Hepatocyte (in vitro differentiated cells): ENCODE results near the gene SSTR3. TPM values are rescaled to one million over a fixed set of nuclear protein-coding genes. Genes with fewer than 3 reads are reported as not detected.

ENCODE experiments used
- DNase-seq: peaks from one replicate; pipeline ENCODE4 v3.0.0-alpha.2; 2016; ENCODE audit warnings: low spot score
- H2AFZ ChIP-seq: fragments of 200-600 bp; sonication (generic); 2 replicates; pipeline ENCODE4 v1.6.0; 2016; ENCODE audit warnings: antibody characterized with exemption, mild to moderate bottlenecking
- H3K27ac ChIP-seq: fragments of 200-600 bp; sonication (generic); 2 replicates; pipeline ENCODE4 v1.5.1; 2016; ENCODE audit warnings: mild to moderate bottlenecking
- H3K27me3 ChIP-seq: fragments of 200-600 bp; sonication (generic); 2 replicates; pipeline ENCODE4 v1.6.1; 2016
- H3K36me3 ChIP-seq: fragments of 200-600 bp; sonication (generic); replicated peaks from 2 replicates; pipeline ENCODE4 v1.5.1; 2016; ENCODE audit warnings: low read depth; ENCODE audit not compliant: insufficient read depth
- H3K4me1 ChIP-seq: fragments of 200-600 bp; sonication (generic); 2 replicates; pipeline ENCODE4 v1.5.1; 2016; ENCODE audit warnings: mild to moderate bottlenecking, moderate library complexity; ENCODE audit not compliant: insufficient read depth
- H3K4me2 ChIP-seq: fragments of 200-600 bp; sonication (generic); 2 replicates; pipeline ENCODE4 v1.6.0; 2016
- H3K4me3 ChIP-seq: fragments of 200-600 bp; sonication (generic); 2 replicates; pipeline ENCODE4 v1.5.1; 2016; ENCODE audit warnings: mild to moderate bottlenecking
- H3K79me2 ChIP-seq: fragments of 200-600 bp; sonication (generic); 2 replicates; pipeline ENCODE4 v1.6.0; 2017; ENCODE audit warnings: mild to moderate bottlenecking
- H3K9me2 ChIP-seq: fragments of 200-600 bp; sonication (generic); replicated peaks from 2 replicates; pipeline ENCODE4 v1.6.0; 2017; ENCODE audit warnings: mild to moderate bottlenecking; ENCODE audit not compliant: insufficient read depth
- H3K9me3 ChIP-seq: fragments of 200-600 bp; sonication (generic); 2 replicates; pipeline ENCODE4 v1.5.1; 2016; ENCODE audit warnings: low read depth, mild to moderate bottlenecking
- H4K20me1 ChIP-seq: fragments of 200-600 bp; sonication (generic); 2 replicates; pipeline ENCODE4 v1.6.0; 2016; ENCODE audit warnings: mild to moderate bottlenecking; ENCODE audit not compliant: insufficient read depth, poor library complexity, severe bottlenecking
- EZH2 ChIP-seq: fragments of 200-600 bp; sonication (generic); IDR thresholded peaks from 2 replicates; pipeline ENCODE4 v1.6.1; 2016; ENCODE audit warnings: antibody characterized with exemption, mild to moderate bottlenecking, borderline replicate concordance
- EZH2phosphoT487 ChIP-seq: fragments of 200-600 bp; sonication (generic); IDR thresholded peaks from one replicate; pipeline ENCODE4 v1.6.1; 2018; ENCODE audit warnings: antibody characterized with exemption, mild to moderate bottlenecking, low read depth, moderate library complexity; ENCODE audit not compliant: unreplicated experiment, severe bottlenecking
- WGBS: methylation state at CpG from one replicate; pipeline ENCODE4 v1.1.6; 2016; ENCODE audit warnings: low lambda C conversion rate; ENCODE audit errors: missing lambda C conversion rate; 5-methylcytosine and 5-hydroxymethylcytosine counted together
- polyA plus RNA-seq: library from polyadenylated mRNA; unstranded; fragments of >200 nt; fragmentation: Nextera tagmentation; extraction: Ambion mirVana; gene quantifications from 2 replicates; pipeline ENCODE4 v1.2.1, GENCODE V29; 2016
- total RNA-seq: library from RNA; depleted of rRNA; stranded (reverse); fragments of >200 nt; gene quantifications from 2 replicates; pipeline ENCODE4 v1.2.3, GENCODE V29; 2014
- TF ChIP-seq, protein P1 (sequence below): fragments of 200-600 bp; sonication (generic); IDR thresholded peaks from 2 replicates; pipeline ENCODE4 v1.5.1; 2016; ENCODE audit warnings: antibody characterized with exemption, mild to moderate bottlenecking; ENCODE audit not compliant: poor library complexity

SSTR3 gene
- total and polyA plus RNA-seq, 2 experiments from 2014 or later = 0.47 to 2.8 TPM

DNA sequence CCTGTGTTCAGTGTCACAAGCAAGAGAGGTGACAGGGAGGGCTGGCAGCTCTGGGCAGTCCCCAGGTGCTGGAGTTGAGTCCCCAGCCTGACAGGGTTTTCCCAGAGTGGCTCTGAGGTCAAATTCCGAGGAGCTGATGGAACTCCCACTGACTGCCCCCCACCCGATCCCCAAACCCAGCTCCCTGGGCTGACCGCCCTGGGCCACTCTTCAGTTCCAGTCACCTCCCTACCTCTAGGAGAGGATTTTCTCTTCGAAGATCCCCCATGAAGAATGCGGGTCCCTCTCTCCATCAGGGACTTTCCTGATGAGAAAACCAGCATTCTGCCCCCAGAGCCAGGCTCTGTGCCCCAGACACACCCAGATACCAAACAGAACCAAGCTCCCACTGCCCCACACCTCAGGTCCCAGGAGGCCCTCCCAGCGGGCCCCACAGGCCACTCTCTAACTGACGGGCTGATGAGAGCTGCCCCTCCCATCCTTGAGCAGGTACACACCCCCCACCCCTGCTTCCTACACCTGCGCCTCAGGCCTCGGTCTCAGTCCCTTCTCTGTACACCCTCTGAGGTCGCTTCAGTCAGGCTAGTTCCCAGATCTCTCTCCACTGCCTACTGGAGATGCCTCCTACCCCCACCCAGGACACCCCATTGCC lies 43.9 kb upstream of the SSTR3 start:
- no peak overlapping the region for H3K4me2 ChIP-seq
- no peaks in the 10 kb centered on the region for H4K20me1 ChIP-seq
- no peaks in the 10 kb centered on the region for H3K79me2 ChIP-seq
- peaks cover 4% of the 10 kb centered on the region for H3K27me3 ChIP-seq
- TF ChIP-seq EZH2phosphoT487 (no peak), EZH2 (no peak)
- TF ChIP-seq, protein P1, sequence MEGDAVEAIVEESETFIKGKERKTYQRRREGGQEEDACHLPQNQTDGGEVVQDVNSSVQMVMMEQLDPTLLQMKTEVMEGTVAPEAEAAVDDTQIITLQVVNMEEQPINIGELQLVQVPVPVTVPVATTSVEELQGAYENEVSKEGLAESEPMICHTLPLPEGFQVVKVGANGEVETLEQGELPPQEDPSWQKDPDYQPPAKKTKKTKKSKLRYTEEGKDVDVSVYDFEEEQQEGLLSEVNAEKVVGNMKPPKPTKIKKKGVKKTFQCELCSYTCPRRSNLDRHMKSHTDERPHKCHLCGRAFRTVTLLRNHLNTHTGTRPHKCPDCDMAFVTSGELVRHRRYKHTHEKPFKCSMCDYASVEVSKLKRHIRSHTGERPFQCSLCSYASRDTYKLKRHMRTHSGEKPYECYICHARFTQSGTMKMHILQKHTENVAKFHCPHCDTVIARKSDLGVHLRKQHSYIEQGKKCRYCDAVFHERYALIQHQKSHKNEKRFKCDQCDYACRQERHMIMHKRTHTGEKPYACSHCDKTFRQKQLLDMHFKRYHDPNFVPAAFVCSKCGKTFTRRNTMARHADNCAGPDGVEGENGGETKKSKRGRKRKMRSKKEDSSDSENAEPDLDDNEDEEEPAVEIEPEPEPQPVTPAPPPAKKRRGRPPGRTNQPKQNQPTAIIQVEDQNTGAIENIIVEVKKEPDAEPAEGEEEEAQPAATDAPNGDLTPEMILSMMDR = no peak
- H2AFZ ChIP-seq = no peak overlapping the region
- peaks cover 15% of the 10 kb centered on the region for H3K4me1 ChIP-seq
- no peaks in the 10 kb centered on the region for H3K9me3 ChIP-seq
- 66% methylated on average over 10 of the region's 10 CpGs for WGBS
- H3K27ac ChIP-seq = no peak overlapping the region
- no peak overlapping the region for H3K4me3 ChIP-seq
- no peaks in the 10 kb centered on the region for H3K9me2 ChIP-seq
- DNase-seq = no peak
- no peaks in the 10 kb centered on the region for H3K36me3 ChIP-seq

DNA sequence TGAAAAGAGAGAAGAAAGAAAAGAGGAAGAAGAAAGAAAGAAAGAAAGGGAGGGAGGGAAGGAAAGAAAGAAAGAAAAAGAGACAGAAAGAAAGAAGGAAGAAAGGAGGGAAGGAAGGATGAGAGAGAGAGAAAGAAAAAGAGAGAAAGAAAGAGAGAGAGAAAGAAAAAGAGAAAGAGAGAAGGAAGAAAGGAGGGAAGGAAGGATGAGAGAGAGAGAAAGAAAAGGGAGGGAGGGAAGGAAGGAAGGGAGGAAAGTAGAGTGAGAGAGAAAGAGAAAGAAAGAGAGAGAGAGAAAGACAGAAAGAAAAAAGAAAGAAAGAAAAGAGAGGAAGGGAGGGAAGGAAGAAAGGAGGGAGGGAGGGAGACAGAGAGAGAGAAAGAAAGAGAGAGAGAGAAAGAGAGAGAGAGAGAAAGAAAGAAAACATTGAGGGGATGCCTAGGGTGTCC lies 43.3 kb upstream of the SSTR3 start:
- no peak overlapping the region for H3K27ac ChIP-seq
- no peaks in the 10 kb centered on the region for H3K79me2 ChIP-seq
- no peaks in the 10 kb centered on the region for H4K20me1 ChIP-seq
- no peak for DNase-seq
- H3K4me2 ChIP-seq = no peak overlapping the region
- TF ChIP-seq EZH2 (no peak), EZH2phosphoT487 (no peak)
- TF ChIP-seq, protein P1 = no peak
- H3K27me3 ChIP-seq = peaks cover 4% of the 10 kb centered on the region
- no peaks in the 10 kb centered on the region for H3K9me3 ChIP-seq
- H3K4me3 ChIP-seq = no peak overlapping the region
- no peaks in the 10 kb centered on the region for H3K9me2 ChIP-seq
- H3K36me3 ChIP-seq = no peaks in the 10 kb centered on the region
- peaks cover 15% of the 10 kb centered on the region for H3K4me1 ChIP-seq
- H2AFZ ChIP-seq = no peak overlapping the region

DNA sequence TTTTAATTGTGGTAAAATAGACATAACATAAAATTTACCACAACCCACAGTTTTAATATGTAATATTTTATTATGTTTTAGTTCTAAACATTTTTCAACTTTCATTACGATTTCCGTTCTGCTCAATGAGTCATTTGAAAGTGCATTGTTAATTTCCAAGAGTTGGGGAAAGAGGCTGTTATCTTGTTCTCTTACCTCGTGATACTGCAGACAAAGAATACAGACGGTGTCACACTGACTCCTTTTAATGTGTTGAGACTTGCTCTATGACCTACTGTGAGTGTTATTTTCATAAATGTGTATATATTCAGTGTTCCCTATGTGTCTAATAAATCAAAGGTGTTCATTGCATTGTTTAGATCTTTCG lies 42.6 kb upstream of the SSTR3 start:
- no peaks in the 10 kb centered on the region for H3K79me2 ChIP-seq
- no peaks in the 10 kb centered on the region for H3K9me2 ChIP-seq
- no peaks in the 10 kb centered on the region for H3K9me3 ChIP-seq
- WGBS = 58% methylated on average over 5 of the region's 5 CpGs
- H3K4me3 ChIP-seq = no peak overlapping the region
- no peaks in the 10 kb centered on the region for H3K36me3 ChIP-seq
- DNase-seq = no peak
- peaks cover 15% of the 10 kb centered on the region for H3K4me1 ChIP-seq
- TF ChIP-seq EZH2 = no peak
- no peak overlapping the region for H3K4me2 ChIP-seq
- H3K27me3 ChIP-seq = peaks cover 4% of the 10 kb centered on the region
- no peaks in the 10 kb centered on the region for H4K20me1 ChIP-seq
- no peak overlapping the region for H3K27ac ChIP-seq
- H2AFZ ChIP-seq = no peak overlapping the region

DNA sequence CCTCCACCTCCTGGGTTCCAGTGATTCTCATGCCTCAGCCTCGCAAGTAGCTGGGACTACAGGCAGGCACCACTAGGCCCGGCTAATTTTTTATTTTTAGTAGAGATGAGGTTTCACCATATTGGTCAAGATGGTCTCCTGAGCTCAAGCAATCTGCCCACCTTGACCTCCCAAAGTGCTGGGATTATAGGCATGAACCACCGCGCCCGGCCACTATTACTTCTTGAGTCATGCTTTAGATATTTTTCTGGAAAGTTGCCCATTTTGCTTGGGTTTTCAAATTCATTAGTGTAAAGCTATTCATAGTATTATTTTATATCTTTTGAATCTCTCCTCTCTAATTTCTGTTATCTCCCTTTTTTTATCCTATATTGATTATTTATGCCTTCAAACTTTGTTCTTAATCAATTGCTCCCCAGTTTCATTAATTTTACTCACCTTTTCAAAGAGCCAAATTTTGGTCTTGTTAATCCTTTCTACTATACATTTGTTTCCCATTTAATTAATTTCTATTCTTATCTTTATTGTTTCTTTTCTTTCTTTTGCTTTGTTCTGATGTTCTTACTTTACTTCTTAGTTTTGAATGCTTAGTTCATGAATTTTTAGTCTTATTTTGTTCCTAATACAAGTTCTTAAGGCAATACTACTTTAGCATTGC lies 42.1 kb upstream of the SSTR3 start:
- Histone ChIP-seq H3K9me2 (no peaks in the 10 kb centered on the region), H3K4me3 (no peak overlapping the region), H4K20me1 (no peaks in the 10 kb centered on the region), H3K9me3 (no peaks in the 10 kb centered on the region), H3K27ac (no peak overlapping the region), H3K27me3 (peaks cover 4% of the 10 kb centered on the region), H3K36me3 (no peaks in the 10 kb centered on the region), H3K79me2 (no peaks in the 10 kb centered on the region), H2AFZ (no peak overlapping the region), H3K4me1 (peaks cover 11% of the 10 kb centered on the region), H3K4me2 (no peak overlapping the region)
- no peak for DNase-seq
- WGBS = 84% methylated on average over 5 of the region's 5 CpGs
- TF ChIP-seq, protein P1 = no peak
- TF ChIP-seq EZH2 (no peak), EZH2phosphoT487 (no peak)
